Measurements from ENCODE around the gene ITPK1.

- no peak for TF ChIP-seq EZH2 (IDR thresholded peaks at IDR 0.05; ENCODE audit: low read length, unreplicated experiment)
- no peak for TF ChIP-seq CTCF (conservative IDR thresholded peaks at IDR 0.05; ENCODE audit: low read depth, low read length)
- TF ChIP-seq EZH2phosphoT487 (IDR thresholded peaks at IDR 0.05; ENCODE audit: borderline replicate concordance, low read length) = no peak
Observed at GRCh38 chr14:93075891-93076290, 39.8 kb downstream of the ITPK1 start.

Measured in PC-3 (cell line).